GM08714 (cell line): ENCODE results near the gene PCSK6.

Source experiments
- H3K4me3 ChIP-seq: fragments of 200-500 bp; sonication (Bioruptor generic); 2 replicates; pipeline ENCODE4 v1.5.1; 2014; ENCODE audit warnings: mild to moderate bottlenecking, low read length, inconsistent platforms
- ZNF274 ChIP-seq: IDR thresholded peaks from 2 replicates; pipeline ENCODE4 v1.6.1; 2012; ENCODE audit warnings: mild to moderate bottlenecking, low read depth, low read length

Gene PCSK6

GRCh38 chr15:101266787-101267186 lies 222.7 kb downstream of the PCSK6 start:
- H3K4me3 ChIP-seq: no peak overlapping the region

GRCh38 chr15:101266034-101266433 lies 223.5 kb downstream of the PCSK6 start:
- no peak overlapping the region for H3K4me3 ChIP-seq
- TF ChIP-seq ZNF274: no peak

More at GRCh38 chr15:101266787-101267186, 222.7 kb downstream of the PCSK6 start:
- no peak for TF ChIP-seq ZNF274

GRCh38 chr15:101264911-101265641 lies 224.4 kb downstream of the PCSK6 start:
- TF ChIP-seq ZNF274: no peak
- no peak overlapping the region for H3K4me3 ChIP-seq

- no peak overlapping the region for H3K4me3 ChIP-seq
- TF ChIP-seq ZNF274: no peak
Observed at GRCh38 chr15:101264011-101264410, 225.5 kb downstream of the PCSK6 start.

GRCh38 chr15:101262551-101262950 lies 227.0 kb downstream of the PCSK6 start:
- no peak overlapping the region for H3K4me3 ChIP-seq
- no peak for TF ChIP-seq ZNF274

- H3K4me3 ChIP-seq: no peak overlapping the region
- no peak for TF ChIP-seq ZNF274
Observed at GRCh38 chr15:101258238-101259144, 231.0 kb downstream of the PCSK6 start.

- TF ChIP-seq ZNF274: no peak
- H3K4me3 ChIP-seq: no peak overlapping the region
Observed at GRCh38 chr15:101256757-101257156, 232.8 kb downstream of the PCSK6 start.

GRCh38 chr15:101255615-101256241 lies 233.8 kb downstream of the PCSK6 start:
- no peak overlapping the region for H3K4me3 ChIP-seq
- no peak for TF ChIP-seq ZNF274

- TF ChIP-seq ZNF274: no peak
Observed at GRCh38 chr15:101255051-101255395, 234.5 kb downstream of the PCSK6 start.

GRCh38 chr15:101254157-101255050 lies 235.1 kb downstream of the PCSK6 start:
- no peak for TF ChIP-seq ZNF274
- H3K4me3 ChIP-seq: no peak overlapping the region

More at GRCh38 chr15:101255051-101255395, 234.5 kb downstream of the PCSK6 start:
- no peak overlapping the region for H3K4me3 ChIP-seq
